ENCODE measurements around the gene SPATA32.

The SPATA32 gene

DNA sequence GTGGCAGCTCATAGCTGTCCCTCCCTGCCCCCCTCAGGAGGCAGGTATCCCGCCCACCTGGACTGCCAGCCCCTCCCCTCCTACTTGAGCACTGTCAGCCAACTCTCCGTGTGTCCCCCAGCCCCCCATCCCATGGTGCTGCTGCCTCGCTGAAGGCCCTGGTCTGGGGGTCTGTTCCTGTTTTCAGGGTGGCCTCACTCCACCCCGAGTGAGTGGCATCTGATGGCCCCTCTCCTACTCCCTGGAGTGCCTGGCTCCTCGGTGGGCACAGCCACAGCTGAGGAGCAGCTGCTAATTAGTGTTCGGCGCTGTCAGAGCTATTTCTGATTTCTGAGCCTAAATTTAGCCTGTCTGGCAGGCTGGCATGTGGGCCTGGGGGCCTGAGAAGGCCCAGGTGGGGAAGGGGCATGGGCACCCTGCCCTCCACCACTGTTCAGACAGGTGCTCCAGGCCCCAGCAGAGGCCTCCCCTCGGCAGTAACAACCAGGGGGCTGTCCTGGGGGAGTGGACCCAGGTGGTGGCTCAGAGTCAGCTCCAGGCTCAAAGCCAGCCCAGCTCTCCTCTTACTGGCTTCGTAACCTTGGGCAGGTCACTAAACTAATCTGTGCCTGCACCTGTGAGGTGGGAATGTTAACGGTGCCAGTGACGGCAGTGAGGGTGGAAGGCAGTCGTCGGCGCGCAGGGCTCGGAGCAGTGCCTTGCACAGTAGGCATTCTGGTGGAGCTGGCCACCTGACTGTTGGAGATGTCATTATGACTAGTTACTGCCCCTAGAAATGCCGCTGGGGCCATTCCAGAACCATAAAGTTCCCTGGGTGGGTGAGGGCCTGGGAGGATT is 33.8 kb downstream of the SPATA32 start:
- no peak for DNase-seq

DNA sequence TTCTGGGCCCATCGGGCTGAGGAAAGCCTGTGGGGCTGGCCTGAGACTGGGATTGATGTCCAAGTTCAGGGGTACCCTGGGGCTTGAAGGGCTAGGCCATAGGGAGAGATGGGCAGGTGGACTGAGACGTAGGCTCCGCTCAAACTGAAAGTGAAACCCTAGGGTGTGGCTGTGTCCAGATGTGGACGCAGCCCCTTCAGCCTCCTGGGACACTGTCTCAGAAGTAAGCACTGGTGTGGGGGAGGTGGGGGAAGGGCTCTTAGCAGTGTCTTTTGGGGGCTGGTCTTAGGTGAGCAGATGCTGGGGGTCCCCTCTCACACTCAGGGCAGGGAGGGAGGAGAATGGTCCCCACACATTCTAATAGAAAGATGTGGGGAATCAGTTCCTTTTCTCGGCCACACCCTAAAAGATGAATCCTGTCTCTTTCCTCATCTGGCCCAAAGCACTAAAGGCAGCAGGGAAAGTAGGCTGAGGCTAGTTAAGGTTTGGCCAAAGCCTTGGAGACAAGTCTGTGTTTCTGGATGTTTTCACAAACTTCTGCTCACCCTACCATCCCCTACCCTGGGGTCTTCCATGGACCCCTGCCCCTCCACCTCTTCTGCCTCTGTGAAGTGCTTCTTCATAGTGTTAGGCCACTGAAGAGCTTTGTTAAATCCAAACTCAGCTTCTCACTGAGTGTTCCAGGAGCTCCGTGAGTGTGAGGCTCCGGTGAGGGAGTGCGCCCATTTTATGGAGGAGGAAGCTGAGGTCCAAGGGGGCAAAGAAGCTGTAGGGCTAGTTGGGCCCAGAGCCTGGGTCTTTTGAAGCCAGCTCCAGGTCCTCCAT is 34.6 kb downstream of the SPATA32 start:
- DNase-seq = no peak

DNA sequence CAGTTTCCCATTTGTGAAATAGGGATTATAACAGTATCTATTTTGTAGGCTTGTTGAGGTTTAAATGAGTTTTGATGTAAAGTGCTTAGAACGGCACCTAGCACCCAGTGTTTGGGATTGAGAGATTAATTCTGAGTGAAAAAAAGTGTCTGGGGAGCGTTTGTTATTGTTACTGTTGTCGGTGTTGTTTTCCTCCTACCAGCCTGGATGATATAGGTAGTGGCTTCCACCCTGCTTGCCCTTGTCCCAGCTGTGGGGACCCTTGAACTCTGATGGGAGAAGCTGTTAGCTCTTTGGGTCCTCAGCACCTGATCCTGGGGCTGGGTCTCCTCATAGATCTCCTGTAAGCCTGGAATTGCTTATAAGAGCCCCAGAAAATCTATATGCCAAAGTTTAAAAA is 35.3 kb downstream of the SPATA32 start:
- no peak for DNase-seq

DNA sequence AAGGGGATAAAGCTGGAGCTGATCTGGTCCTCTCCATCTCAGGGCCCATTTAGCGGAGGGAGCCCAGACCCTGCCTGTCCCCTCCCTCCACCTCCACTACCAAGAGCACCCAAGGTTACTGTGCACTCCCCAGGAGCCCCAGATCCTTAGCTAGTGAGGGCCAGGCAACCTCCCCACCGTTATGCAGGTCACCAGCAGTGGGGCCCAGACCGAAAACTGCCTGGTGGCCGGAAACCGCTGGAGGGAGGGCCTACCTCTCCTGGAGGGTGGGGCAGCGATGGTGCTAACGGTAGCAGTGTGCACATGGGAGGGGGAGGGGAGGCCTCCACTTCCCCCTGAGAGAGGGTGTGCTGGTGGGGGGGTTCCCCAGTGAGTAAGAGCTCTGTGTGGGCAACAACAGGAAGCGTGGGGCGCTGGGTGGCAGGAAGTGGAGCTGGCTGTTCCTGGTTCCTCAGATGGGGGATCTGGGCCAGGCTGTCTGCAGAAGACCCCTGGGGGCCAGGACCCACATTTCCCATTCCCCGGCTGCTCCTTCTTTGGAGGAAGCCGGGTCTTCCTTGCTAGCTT is 35.8 kb downstream of the SPATA32 start:
- peak; percentile 96 for DNase-seq

DNA sequence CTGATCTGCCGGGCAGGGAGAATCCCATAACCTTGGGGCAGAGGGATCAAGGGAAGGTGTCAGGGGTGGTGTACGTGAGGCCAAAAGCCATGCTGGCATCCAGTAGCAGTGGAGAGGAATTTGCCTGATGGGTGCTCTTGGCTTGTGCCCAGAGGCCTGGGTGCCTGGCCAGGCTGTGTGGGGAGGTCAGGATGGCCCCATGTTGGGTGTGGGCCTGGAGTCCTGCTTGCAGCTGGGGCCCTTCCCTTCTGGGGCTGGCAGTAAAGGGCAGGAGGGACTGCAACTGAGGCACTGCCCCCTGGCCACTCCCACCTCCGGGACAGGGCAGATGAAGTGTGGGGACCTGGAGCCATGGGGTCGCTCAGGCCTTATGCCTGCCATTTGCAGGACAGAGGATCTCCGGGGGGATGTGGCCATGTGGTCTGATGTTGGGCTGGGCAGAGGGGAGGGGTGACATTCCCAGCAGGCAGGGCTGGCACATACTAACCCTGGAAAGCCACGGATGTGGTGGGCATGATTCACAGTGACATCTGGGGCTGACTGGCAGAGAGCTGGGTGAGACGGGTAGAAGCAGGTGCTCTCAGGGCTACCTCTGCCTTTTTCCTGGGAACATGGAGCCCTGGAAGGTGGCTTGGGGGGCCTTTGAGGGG is 36.7 kb downstream of the SPATA32 start:
- DNase-seq = no peak

DNA sequence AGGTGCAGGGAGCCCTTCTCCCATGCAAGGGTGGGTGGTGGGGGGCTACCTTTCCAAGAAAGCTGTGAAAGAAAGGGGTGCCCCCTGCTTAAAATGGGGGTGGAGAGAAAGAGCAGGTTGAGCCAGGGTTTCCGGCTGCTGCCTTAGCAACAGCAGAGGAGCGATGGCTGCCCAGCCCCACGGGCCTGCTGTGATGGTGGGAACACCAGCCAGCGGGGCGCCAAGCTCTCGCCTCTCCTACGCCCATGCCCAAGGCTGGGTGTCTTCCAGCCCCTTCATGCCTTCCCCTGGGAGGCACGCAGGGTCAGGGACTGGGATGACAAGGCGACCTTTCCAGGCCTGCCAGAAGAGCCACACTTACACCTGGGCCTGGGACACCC is 37.2 kb downstream of the SPATA32 start:
- DNase-seq = no peak

DNA sequence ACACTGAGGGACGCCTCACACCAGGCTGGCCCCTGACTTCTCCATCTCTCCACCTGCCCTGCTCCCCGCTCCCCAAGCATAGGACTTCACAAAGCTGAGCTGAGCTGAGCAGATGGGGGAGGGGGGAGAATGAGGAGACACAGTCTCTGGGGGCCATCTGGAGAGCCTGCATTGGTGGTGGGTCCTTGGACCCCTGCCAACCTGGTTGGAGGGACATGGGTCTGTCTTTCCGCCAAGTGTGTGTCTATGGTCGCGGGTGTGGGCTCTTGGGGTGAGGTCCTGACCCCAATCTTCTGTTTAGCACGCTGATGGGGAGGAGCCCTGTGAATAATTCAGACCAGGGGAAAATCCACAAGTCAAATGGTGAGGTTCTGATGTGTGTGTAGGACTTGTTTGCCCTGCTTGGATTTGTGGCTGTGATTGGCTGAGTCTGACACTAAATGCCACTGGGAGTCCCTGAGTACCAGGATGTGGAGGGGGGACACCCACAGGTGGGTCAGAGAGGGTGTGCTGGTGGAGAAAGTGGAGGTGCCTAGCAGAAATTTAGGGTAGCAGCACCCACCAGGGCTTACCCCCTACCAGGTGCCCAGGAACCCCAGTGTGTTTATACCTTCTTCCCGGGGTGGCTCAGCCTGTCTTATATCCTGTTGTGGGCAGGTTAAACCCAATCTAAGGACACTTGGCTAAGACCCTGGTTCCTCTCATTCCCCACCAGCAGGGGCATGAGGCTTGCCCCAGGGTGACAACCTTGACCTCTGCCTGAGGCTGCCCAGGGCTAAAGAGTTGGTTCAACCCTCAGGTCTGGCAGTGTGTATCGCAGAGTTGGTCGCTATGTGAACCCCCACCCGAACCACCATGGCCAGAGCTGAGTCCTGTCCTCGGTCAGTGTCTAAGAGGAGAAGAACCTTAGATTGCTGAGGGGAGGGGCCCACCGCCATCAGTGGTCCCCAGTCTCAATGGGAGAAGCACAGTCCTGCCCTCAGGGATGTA is 38.1 kb downstream of the SPATA32 start:
- no peak for DNase-seq

DNA sequence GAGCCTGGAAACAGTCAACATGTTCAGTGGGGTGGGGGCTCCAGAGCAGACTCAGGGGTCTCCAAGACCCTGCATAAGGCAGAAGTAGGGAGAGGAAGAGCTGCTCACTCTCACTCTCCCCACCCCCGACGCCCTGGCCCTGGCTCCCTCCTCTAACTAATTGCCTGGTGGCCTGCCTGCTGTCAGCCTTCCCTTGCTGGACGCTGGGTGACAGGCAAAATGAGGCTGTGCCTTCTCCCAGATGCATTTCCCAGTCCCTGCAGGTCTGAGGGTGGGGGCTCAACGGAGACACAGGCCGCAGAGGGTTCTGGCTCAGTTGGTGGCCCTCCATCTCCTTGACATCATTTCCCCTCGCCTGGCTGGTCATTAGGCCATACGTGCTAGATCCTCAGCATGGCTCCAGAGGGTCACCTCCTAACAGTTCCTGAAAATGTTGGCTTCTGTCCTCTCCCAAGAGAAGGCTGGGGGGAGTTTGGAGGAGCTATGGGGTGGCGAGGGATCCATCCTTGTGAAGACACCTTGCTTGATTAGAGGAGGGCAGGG is 38.8 kb downstream of the SPATA32 start:
- DNase-seq = no peak

DNA sequence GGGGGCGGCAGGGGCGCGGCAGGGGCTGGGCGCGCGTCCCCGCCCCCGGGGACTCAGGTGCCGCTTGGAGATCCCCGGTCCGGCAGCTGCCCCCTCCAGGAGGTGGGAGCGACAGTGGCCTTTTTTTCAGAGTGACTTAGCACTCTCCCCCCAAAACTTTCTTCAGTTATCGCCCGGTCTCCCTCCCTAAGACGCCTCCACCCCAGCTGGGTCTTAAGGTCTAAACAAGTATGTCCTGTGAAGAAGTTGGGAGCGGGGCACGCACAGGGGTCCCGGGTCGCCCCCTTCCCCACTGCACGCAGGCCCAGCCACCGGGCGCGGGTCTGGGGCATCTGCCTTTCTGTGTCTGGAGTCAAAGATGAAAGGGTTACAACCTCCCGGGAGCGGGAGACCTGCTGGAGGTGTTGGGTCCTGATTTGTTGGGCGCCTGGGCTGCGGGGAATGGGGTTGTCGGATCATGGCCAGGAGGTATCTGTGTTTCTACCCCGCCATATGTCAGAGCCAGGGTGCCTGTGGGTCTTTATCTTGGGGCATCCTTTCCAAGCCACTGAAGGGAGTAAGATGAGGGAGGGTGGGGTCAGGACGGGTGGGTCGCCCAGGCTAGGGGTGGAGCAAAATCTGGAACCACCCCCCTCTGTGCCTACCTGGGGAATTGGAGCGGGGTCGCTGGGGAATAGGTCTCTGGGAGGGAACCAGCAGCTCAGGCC is 39.5 kb downstream of the SPATA32 start:
- no peak for DNase-seq

DNA sequence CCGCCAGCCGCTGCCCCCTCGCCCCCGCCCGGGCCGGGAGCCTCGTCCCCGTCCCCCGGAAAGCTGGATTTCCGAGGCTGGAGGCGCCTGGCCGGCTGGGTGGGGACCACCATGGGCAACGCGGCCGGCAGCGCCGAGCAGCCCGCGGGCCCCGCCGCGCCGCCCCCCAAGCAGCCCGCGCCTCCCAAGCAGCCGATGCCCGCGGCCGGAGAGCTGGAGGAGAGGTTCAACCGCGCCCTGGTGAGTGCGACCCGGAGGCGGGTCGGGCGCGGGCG is 39.9 kb downstream of the SPATA32 start:
- DNase-seq = no peak

DNA sequence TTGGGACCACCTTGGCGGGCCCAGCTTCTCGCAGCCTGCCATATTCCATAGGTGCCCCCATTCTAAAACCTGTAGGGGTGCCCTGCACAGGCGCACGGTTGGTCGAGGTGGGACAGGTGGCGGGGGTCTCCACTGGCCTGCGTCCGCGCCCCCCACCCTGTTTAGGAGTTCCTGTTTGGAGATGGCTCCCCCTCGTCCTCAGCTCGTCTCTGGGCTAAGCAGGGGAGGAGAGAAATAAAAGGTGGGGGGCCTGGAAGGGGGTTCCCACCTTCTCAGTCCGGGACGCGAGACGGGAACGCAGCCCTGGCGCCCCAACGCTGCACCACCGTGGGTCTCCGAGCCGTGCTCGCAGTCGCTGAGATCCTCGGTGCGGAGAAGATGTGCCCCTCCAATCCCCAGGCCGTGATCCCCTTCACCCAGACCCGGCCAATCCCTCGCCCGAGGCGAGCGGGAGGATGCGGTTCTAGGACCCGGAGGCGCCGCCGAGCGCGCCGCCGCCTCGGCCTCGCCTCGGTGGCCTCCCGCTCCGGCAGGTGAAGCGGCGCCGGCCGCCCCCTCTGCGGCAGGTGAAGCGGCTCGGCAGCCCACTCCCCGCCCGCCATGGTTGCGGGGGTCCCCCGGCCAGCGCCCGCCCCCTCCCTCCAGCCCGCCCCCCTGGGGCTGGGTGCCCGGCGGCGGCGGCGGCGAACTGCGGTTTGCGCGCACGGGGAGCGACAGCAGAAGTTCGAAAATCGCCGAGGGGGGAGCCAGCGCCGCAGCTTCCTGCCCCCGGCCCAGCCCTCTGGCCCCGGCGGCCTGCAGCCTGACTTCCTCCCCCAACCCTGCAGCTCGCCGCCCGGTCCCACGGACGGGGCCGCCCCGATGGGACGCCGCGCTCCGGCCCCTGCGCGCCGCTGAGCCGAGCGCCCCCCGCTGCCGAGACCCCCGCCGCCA is 40.5 kb downstream of the SPATA32 start, which contains the start of gene FMNL1:
Gene FMNL1 (plus strand): TSS at position 805 of the 933 bp plus-strand sequence. CDS start 240 bp downstream, outside the sequence.
- peak; percentile 25 for DNase-seq

DNA sequence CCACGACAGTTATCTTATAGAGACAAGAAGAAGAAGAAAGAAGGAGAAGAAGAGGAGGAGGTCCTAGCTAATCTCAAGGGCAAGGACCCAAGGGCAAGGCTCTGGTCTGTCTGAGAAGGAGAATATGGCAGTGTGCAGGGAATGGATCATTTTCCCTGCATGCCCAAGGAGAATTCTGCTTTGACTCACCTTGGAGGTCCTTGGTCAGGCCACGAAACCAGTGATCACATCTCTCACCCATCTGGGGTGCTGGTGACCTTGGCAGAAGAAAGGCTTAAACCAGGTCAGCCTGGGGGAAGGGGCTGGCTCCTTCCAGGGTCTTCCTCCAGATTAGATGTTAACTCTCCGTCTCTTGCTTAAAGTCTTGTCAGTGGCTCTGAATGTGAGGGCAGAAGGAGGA is 41.8 kb downstream of the SPATA32 start:
- no peak for DNase-seq

DNA sequence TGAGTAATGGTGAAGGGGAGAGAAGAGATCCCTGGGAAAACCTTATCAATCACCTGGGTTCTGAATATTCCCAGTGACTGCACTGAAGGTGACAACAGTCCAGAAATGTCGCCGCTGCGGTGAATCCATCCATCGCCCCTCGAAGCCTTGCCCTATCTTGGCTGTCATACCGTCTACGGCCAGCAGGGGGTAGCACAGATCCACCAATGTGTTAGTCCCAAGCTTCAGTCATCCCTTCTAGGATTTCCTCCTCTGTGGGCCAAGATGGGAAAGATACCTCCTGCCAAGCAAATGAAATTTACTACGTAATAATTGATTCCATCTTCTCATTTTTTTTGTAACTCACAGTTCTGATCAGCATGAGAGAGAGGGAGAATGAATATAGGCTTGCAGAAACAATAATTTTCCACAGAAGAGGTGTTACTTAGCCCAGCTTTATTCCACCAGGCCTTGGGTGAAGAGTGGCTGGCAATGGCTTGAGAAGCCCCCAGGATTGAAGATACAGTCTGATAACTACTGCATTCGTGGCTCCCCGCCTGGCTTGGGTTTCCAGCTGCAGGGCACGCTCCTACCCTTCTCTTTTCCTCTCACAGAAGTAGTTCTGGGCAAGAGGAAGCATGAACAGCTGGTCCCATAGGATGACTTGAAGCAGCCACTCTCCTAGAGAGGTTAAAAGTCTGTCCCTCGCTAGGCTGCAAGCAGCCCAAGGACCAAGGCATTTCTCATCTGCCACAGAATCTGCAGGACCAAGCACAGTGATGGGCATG is 42.8 kb downstream of the SPATA32 start:
- no peak for DNase-seq
